Neural progenitor cell (in vitro differentiated cells): ENCODE results near the gene PWWP2B. TPM values are rescaled to one million over a fixed set of nuclear protein-coding genes. Genes with fewer than 3 reads are reported as not detected.

Source experiments
- DNase-seq: peaks from one replicate; pipeline ENCODE4 v3.0.0-alpha.2; 2016; ENCODE audit warnings: low spot score
- H2AFZ ChIP-seq: fragments of 200-600 bp; sonication (generic); replicated peaks from 2 replicates; pipeline ENCODE4 v1.6.1; 2016; ENCODE audit warnings: antibody characterized with exemption
- H3F3A ChIP-seq: fragments of 200-600 bp; sonication (generic); 2 replicates; pipeline ENCODE4 v1.6.1; 2016; ENCODE audit warnings: antibody characterized with exemption, low read depth
- H3K27ac ChIP-seq: fragments of 200-600 bp; sonication (generic); 2 replicates; pipeline ENCODE4 v1.5.1; 2016; ENCODE audit warnings: mild to moderate bottlenecking
- H3K27me3 ChIP-seq: fragments of 200-600 bp; sonication (generic); 2 replicates; pipeline ENCODE4 v1.6.1; 2016; ENCODE audit warnings: mild to moderate bottlenecking, moderate library complexity
- H3K36me3 ChIP-seq: fragments of 200-600 bp; sonication (generic); 2 replicates; pipeline ENCODE4 v1.5.1; 2016
- H3K4me1 ChIP-seq: fragments of 200-600 bp; sonication (generic); 2 replicates; pipeline ENCODE4 v1.6.1; 2016; ENCODE audit warnings: mixed run types
- H3K4me2 ChIP-seq: fragments of 200-600 bp; sonication (generic); 2 replicates; pipeline ENCODE4 v1.6.1; 2016
- H3K4me3 ChIP-seq: fragments of 200-600 bp; sonication (generic); 2 replicates; pipeline ENCODE4 v1.5.1; 2016
- H3K79me2 ChIP-seq: fragments of 200-600 bp; sonication (generic); 2 replicates; pipeline ENCODE4 v1.6.1; 2016; ENCODE audit warnings: low read depth
- H3K9ac ChIP-seq: fragments of 200-600 bp; sonication (generic); 2 replicates; pipeline ENCODE4 v1.6.1; 2016
- H3K9me3 ChIP-seq: fragments of 200-600 bp; sonication (generic); 2 replicates; pipeline ENCODE4 v1.5.1; 2016; ENCODE audit warnings: low read depth
- H4K20me1 ChIP-seq: fragments of 200-600 bp; sonication (generic); 2 replicates; pipeline ENCODE4 v1.6.1; 2016; ENCODE audit warnings: low read depth
- H3K27ac Mint-ChIP-seq: 3 replicates; pipeline ENCODE4 v1.8.0; 2021; ENCODE audit warnings: mixed read lengths
- H3K27me3 Mint-ChIP-seq: 2 replicates; pipeline ENCODE4 v1.8.0; 2022; ENCODE audit warnings: low read depth, mild to moderate bottlenecking, inconsistent platforms, moderate library complexity, mixed read lengths; ENCODE audit not compliant: insufficient read depth
- H3K36me3 Mint-ChIP-seq: 3 replicates; pipeline ENCODE4 v1.8.0; 2021; ENCODE audit warnings: mixed read lengths
- H3K4me1 Mint-ChIP-seq: 3 replicates; pipeline ENCODE4 v1.8.0; 2021; ENCODE audit warnings: mixed read lengths
- H3K4me3 Mint-ChIP-seq: 3 replicates; pipeline ENCODE4 v1.8.0; 2021; ENCODE audit warnings: mild to moderate bottlenecking, moderate library complexity, mixed read lengths
- H3K9me3 Mint-ChIP-seq: 3 replicates; pipeline ENCODE4 v1.8.0; 2020; ENCODE audit warnings: mixed read lengths
- EZH2 ChIP-seq: fragments of 200-600 bp; sonication (generic); IDR thresholded peaks from 2 replicates; pipeline ENCODE4 v1.6.1; 2017; ENCODE audit warnings: antibody characterized with exemption, mild to moderate bottlenecking, moderate library complexity
- EZH2phosphoT487 ChIP-seq: fragments of 200-600 bp; sonication (generic); IDR thresholded peaks from 2 replicates; pipeline ENCODE4 v1.6.1; 2017; ENCODE audit warnings: antibody characterized with exemption
- total RNA-seq: library from RNA; depleted of rRNA; stranded (reverse); fragments of >200 nt; gene quantifications from 2 replicates; pipeline ENCODE4 v1.2.3, GENCODE V29; 2015; ENCODE audit warnings: low replicate concordance
- TF ChIP-seq, protein P1 (sequence below): fragments of 200-600 bp; sonication (generic); IDR thresholded peaks from 2 replicates; pipeline ENCODE4 v1.5.1; 2017; ENCODE audit warnings: antibody characterized with exemption, mild to moderate bottlenecking

Gene PWWP2B
- total RNA-seq, 1 donor from 2014 or later = 0.34 TPM

DNA sequence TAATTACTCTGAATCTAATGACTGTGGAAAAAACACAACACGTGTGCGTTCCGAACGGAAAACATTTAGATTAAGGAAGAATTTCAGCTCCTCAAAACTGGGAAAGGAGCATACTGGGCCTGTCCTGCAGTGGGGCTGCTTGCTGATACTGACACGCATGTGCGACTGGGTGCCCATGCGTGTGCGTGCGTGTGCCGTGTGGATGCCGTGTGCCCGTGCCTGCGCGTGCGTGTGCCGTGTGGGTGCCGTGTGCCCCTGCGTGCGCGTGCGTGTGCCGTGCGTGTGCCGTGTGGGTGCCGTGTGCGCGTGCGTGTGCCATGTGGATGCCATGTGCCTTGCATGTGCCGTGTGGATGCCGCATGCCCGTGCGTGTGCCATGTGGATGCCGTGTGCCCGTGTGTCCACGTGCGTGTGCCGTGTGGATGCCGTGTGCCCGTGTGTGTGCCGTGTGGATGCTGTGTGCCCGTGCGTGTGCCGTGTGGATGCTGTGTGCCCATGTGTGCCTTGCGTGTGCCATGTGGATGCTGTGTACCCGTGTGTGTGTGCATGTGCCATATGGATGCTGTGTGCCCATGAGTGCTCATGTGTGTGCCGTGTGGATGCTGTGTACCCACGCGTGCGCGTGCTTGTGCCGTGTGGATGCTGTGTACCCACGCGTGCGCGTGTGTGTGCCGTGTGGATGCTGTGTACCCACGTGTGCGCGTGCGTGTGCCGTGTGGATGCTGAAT, 28.2 kb downstream of the PWWP2B start:
- H3K9me3 ChIP-seq = no peaks in the 10 kb centered on the region
- peaks cover 4% of the 10 kb centered on the region for H3K27me3 Mint-ChIP-seq
- no peaks in the 10 kb centered on the region for H3K27me3 ChIP-seq
- H3K27ac Mint-ChIP-seq = no peak overlapping the region
- H3K9me3 Mint-ChIP-seq = no peaks in the 10 kb centered on the region
- TF ChIP-seq EZH2phosphoT487 (no peak), EZH2 (no peak)
- TF ChIP-seq, protein P1, sequence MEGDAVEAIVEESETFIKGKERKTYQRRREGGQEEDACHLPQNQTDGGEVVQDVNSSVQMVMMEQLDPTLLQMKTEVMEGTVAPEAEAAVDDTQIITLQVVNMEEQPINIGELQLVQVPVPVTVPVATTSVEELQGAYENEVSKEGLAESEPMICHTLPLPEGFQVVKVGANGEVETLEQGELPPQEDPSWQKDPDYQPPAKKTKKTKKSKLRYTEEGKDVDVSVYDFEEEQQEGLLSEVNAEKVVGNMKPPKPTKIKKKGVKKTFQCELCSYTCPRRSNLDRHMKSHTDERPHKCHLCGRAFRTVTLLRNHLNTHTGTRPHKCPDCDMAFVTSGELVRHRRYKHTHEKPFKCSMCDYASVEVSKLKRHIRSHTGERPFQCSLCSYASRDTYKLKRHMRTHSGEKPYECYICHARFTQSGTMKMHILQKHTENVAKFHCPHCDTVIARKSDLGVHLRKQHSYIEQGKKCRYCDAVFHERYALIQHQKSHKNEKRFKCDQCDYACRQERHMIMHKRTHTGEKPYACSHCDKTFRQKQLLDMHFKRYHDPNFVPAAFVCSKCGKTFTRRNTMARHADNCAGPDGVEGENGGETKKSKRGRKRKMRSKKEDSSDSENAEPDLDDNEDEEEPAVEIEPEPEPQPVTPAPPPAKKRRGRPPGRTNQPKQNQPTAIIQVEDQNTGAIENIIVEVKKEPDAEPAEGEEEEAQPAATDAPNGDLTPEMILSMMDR = no peak
- no peak overlapping the region for H3K4me3 ChIP-seq
- H3K4me1 ChIP-seq = peaks cover 20% of the 10 kb centered on the region
- H4K20me1 ChIP-seq = no peaks in the 10 kb centered on the region
- H3K36me3 ChIP-seq = no peaks in the 10 kb centered on the region
- no peak overlapping the region for H3K27ac ChIP-seq
- no peak overlapping the region for H3K9ac ChIP-seq
- no peaks in the 10 kb centered on the region for H3K36me3 Mint-ChIP-seq
- no peak overlapping the region for H3K4me3 Mint-ChIP-seq
- no peak overlapping the region for H3K4me2 ChIP-seq
- no peak for DNase-seq
- peaks cover 27% of the 10 kb centered on the region for H3K4me1 Mint-ChIP-seq
- no peak overlapping the region for H2AFZ ChIP-seq
- no peaks in the 10 kb centered on the region for H3K79me2 ChIP-seq
- H3F3A ChIP-seq = peaks cover 15% of the 10 kb centered on the region

DNA sequence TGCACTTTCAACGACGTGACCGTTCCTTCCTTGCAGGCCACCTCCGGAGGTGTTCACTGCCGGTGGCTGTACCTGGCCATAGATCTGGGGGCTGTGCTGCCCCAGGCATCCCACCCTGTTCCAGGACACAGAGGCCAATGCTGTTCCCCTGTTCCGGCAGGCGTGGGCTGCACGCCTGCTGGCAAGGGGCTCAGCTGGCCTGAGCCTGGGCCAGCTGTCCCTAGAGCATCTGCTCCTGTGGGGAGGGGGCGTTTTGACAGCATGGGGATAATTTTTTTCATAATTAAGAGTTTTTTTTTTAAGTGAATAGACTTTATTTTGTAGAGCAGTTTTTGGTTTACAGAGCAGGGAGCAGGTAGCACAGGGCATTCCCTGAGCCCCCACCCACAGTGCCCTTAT, 28.8 kb downstream of the PWWP2B start:
- Mint-ChIP-seq H3K27me3 (peaks cover 9% of the 10 kb centered on the region), H3K4me3 (no peak overlapping the region)

DNA sequence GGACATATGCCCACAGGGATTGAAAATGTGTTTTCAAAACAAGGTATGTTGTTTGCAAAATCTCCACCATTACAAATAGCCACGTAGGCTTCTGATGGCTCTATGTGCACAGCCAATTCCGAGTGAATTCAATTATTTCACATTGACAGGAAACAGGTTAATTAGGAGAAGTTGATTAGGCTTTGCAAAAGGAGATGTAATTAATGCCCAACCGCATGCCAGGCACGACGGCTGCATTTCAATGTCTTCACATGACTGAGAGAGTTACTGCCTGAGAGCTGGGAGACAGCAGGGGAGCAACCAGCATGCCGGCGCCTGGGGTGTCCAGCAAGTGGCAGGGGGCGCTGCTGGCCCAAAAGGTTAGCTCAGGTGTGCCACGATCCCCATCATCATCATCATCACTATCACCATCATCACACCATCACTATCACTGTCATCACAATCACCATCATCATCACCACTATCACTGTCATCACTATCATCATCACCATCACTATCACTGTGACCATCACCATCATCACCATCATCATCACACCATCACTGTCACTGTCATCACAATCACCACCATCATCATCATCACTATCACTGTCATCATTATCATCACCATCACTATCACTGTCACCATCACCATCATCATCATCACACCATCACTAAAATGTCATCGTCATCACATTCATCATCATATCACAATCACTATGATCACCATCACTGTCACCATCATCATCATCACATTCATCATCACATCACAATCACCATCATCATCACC, 30.2 kb downstream of the PWWP2B start:
- Histone ChIP-seq H3K36me3 (no peaks in the 10 kb centered on the region), H3K79me2 (no peaks in the 10 kb centered on the region), H3K27me3 (no peaks in the 10 kb centered on the region), H3K4me2 (no peak overlapping the region), H2AFZ (no peak overlapping the region), H3K9ac (no peak overlapping the region), H4K20me1 (no peaks in the 10 kb centered on the region), H3K4me1 (peaks cover 4% of the 10 kb centered on the region), H3K9me3 (no peaks in the 10 kb centered on the region), H3K4me3 (no peak overlapping the region), H3K27ac (no peak overlapping the region), H3F3A (peaks cover 15% of the 10 kb centered on the region)
- DNase-seq = no peak
- peaks cover 21% of the 10 kb centered on the region for H3K4me1 Mint-ChIP-seq
- H3K27me3 Mint-ChIP-seq = peaks cover 9% of the 10 kb centered on the region
- H3K27ac Mint-ChIP-seq = no peak overlapping the region
- no peak overlapping the region for H3K4me3 Mint-ChIP-seq
- TF ChIP-seq EZH2phosphoT487 (no peak), EZH2 (no peak)
- TF ChIP-seq, protein P1 = no peak
- no peaks in the 10 kb centered on the region for H3K36me3 Mint-ChIP-seq
- no peaks in the 10 kb centered on the region for H3K9me3 Mint-ChIP-seq

More for the DNA sequence above, 28.8 kb downstream of the PWWP2B start:
- Histone ChIP-seq H3K27me3 (no peaks in the 10 kb centered on the region), H3K4me3 (no peak overlapping the region), H3F3A (peaks cover 15% of the 10 kb centered on the region), H3K9me3 (no peaks in the 10 kb centered on the region), H3K9ac (no peak overlapping the region), H3K36me3 (no peaks in the 10 kb centered on the region), H3K27ac (no peak overlapping the region), H4K20me1 (no peaks in the 10 kb centered on the region), H2AFZ (no peak overlapping the region), H3K4me1 (peaks cover 18% of the 10 kb centered on the region), H3K79me2 (no peaks in the 10 kb centered on the region), H3K4me2 (no peak overlapping the region)
- H3K4me1 Mint-ChIP-seq = peaks cover 29% of the 10 kb centered on the region
- no peak for DNase-seq
- H3K27ac Mint-ChIP-seq = no peak overlapping the region
- TF ChIP-seq EZH2 (no peak), EZH2phosphoT487 (no peak)
- TF ChIP-seq, protein P1 = no peak
- no peaks in the 10 kb centered on the region for H3K9me3 Mint-ChIP-seq
- no peaks in the 10 kb centered on the region for H3K36me3 Mint-ChIP-seq
